ENCODE data around the gene FLYWCH1.

Gene FLYWCH1

GRCh38 chr16:2985893-2986355, 74.2 kb downstream of the FLYWCH1 start:
- no peak for DNase-seq (ENCODE audit: low read depth in 2 of 2)

DNA sequence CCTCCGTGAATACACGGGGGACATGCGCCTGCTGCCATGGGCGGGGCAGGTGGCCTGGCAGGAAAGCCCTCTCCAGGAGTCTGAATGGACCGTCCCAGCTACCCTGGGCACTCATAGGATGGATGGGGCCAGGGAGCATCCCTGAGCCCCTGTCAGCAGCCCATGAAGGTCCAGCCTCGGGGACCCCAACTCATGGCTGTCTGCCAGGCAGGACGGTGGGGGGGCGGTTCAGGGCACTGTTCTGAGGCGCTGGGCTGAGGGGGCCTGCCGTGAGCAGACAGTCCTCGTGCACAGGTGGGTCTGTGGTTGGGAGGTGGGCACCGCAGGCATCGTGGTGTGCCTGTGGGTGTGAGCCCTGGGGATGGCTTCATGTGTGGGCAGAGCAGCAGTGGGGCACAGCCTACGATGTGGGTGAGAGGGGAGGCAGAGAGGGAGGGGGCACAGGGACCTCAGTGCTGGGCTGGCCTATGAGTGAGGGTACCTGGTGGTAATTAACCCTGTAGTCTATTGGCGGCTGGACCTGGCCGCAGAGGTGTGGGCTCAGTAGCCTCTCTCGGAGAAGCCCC, 75.0 kb downstream of the FLYWCH1 start:
- DNase-seq (ENCODE audit: low read depth in 2 of 2) = no peak

DNA sequence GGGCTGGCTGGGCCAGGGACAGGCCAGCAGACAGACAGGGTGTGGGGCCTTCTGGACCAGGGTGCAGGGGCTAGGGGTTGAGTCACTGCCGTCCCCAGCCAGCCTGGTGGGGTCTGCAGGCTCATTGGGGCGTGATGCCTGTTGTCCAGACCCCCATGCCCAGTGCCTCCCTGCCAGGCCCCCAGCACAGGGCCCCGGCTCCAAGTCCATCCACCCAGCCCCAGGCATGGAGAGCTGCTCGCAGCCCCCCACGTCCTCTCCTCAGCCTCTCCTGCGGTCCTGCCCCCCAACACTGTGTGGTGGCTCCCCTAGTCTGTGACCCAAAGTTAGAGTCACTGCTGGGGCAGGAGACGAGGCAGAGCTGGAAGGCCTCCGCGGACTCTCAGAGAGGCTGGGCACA, 75.6 kb downstream of the FLYWCH1 start:
- DNase-seq (ENCODE audit: low read depth in 2 of 2) = no peak

DNA sequence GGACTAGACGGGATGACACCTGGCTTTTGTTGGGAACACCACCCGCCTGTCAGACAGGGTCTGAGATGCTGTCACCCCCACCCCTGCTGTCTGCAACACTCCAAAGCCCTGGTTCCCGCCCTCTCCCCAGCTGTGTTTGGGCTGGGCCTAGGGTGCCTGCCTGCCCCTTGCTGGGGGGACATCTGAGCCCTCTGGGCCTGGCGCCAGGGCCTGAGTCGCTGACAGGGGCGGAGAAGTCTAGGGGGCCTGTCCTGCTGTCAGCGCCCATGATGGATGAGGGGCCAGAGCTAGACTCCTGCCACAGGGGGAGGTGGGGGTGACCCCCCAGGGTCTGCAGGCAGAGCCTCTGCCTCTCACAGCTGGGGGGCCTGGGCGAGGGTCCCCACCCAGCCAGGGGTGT, 76.1 kb downstream of the FLYWCH1 start:
- no peak for DNase-seq (ENCODE audit: low read depth in 2 of 2)

DNA sequence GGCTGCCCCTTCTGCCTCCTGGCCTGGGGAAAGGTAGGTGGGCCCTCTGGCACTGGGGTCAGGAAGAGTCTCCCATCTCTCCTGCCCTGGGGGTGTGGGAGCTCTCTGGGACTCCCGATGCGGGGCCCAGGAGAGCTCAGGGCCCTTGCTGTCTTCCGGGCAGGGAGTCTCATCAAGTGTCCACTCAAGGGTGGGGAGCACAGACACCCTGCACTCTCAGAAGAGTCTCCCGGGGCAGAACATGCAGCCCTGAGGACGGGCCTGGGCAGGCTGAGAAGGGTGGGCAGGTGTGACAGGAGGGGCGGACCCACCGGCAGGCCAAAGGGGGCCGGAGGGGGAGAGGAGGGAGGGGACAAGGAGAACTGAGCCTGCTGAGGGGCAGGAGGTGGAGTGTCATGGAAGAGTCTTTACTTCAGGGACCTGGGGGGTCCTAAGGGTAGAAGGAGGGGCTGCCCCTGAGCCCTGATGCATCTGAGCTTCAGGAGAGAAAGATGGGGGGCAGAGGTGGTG, 76.9 kb downstream of the FLYWCH1 start:
- DNase-seq (ENCODE audit: low read depth in 2 of 2) = no peak

GRCh38 chr16:2990891-2991290, 79.2 kb downstream of the FLYWCH1 start:
- DNase-seq (ENCODE audit: low read depth in 2 of 2) = no peak

DNA sequence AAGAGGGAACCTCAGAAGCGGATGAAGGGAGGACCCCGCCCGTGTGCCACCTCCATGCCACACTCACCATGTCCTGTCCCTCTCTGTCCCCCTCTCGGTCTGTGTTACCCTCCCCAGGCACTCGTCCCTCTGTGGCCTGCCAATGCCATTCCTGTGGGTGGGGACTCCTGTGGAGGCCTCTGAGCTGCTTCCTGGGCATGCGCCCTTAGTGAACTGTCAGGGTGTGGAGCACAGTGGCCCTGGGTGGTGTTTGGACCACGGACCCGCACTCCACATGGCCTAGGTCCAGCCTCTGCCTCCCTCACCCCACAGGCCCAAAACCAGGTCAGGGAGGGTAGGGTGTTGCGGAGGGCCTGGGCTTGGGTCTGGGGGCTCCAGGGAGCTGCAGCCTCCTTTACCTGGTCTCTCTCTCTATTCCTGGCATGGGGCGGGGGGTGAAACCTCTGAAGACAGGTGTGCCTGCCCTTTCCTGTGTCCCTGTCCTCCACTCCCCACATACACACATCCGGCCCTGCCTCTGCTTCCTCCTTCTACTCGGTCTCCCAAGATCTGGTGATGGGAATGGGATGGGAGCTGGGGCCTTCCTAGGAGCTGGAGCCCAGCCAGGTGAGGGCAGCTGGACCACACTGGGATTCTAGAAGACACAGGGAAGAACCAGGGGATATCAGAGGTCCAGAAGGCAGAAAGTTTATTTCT, 80.0 kb downstream of the FLYWCH1 start:
- DNase-seq (ENCODE audit: low read depth in 2 of 2) = no peak

GRCh38 chr16:2992383-2993081, 80.8 kb downstream of the FLYWCH1 start:
- no peak for DNase-seq (ENCODE audit: low read depth in 2 of 2)

DNA sequence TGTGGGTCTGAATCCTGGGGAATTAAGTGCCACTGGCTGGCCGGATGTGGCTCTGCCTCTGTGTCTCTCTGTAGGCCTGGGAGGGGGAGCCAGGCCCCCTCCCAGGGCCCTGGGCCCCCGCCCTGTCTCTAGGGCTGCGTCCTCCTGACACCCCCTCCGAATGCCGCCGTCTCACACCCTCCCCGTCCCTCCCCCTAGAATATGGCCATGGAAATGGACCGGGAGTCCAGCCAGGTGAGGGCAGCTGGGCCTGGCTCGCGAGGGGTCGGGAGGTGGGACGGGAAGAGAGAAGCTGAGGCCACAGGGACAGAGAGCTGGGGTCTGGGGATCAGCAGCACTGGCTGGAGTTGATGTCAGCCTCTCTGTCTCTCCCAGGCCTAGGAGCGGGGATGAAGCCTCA, 84.6 kb downstream of the FLYWCH1 start:
- DNase-seq (ENCODE audit: low read depth in 2 of 2) = no peak

- DNase-seq (ENCODE audit: low read depth in 2 of 2) = no peak
Measured at GRCh38 chr16:2999929-3000328, 88.2 kb downstream of the FLYWCH1 start.

DNA sequence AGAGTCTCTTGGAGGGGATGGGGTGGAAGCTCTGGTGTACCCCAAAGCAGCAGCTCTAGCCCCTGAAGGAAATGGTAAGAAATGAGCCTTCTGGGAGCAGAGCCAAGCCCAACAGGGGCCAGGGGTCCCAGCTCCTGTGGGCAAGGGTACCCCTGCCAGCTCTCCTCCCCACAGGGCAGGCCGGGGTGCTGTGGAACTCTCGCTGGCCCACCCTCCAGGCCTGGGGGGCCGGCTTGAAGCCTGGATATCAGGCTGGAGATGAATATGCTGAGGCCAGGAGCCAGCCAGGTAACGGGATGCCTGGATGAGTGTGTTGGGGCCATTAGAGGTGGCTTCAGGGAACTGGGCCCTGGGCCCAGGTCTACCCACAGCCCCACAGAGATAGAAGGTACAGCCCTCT, 88.8 kb downstream of the FLYWCH1 start:
- no peak for DNase-seq (ENCODE audit: low read depth in 2 of 2)

Data from stimulated activated CD8-positive, alpha-beta memory T cell treated with anti-CD3 and anti-CD28 coated beads, Interleukin-2, amount 100 ng/mL, for 48 hours (primary cell).